Heart left ventricle (tissue), 13 donors: Measurements from ENCODE around the gene KRTAP5-5.

Experiments
- CTCF ChIP-seq, 12 donors: fragments of 200-600 bp; sonication (generic) in 4 of 12; IDR thresholded peaks; one replicate each; pipeline versions ENCODE4 v1.5.0 to v1.8.0; 2018 to 2022; ENCODE audit warnings: antibody characterized with exemption in 12 of 12, mild to moderate bottlenecking in 5 of 12
- POLR2A ChIP-seq, 2 donors: fragments of 450-650 bp; IDR thresholded peaks; one replicate each; pipeline ENCODE4 v1.6.1; 2017; ENCODE audit warnings: antibody characterized with exemption in 2 of 2, mild to moderate bottlenecking in 2 of 2, moderate library complexity in 2 of 2
- donor health status: ischemic (EF 13 %, LVEDD 7.1; RV severe dilation, severe dysfunction).
- donor health status: DM: no; HTN: yes; CAD: no.
- donor health status: DM: no; HTN: no; CAD: no.
- donor health status: ischemic (EF 25% LVEDD 6.9; RV normal size, moderate dysfunction).
- donor health status: ischemic (EF 25% LVEDD 5.7; RV mildly dilated, moderate dysfunction).
- donor health status: ischemic (EF 35%, LVEDD 5.7; RV mildly dilated, moderate dysfunction).
- donor health status: nonischemic (EF 11% LVEDD 7.7; RV severe dilation, severe dysfunction).
- donor health status: DM: yes; HTN: yes; CAD: no.
- donor health status: PGD.
- donor health status: ischemic (EF 29% LVEDD 5.4; RV normal size, mild dysfunction).
- donor health status: nonischemic (EF 23%, LVEDD 6.1; RV moderate dilation, normal function).

DNA sequence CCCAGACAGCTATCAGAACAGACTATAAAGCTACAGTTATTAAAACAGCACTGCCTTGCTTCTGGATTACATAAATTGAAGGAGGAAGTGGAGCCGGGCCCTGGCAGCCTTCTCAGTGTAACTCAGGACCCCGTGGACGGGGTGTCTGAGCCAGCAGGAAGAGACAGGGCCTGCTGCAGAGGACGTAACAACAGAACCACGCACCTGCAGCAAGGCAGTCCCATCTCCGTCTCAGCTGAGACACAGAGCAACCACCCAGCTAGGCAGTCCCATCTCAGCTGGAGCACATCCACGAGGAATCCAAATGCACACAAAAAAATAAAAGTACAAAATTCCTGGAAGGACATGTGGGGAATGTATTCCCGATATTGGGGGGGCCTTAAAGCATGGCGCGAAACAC lies 50.3 kb downstream of the KRTAP5-5 start:
- TF ChIP-seq CTCF (IDR thresholded peaks at IDR 0.05) (no peak), POLR2A (IDR thresholded peaks at IDR 0.05) (no peak)
